GM12865 (cell line): ENCODE measurements around the gene PDZD2.
A peak's percentile ranks its signal among the peaks of the same experiment; 100 is the strongest.
"Not testable (repeated sequence)": the region's sequence is repeated elsewhere in the genome, so short reads cannot be mapped to it uniquely, and the experiment has no call there.

ENCODE experiments used
- DNase-seq: peaks from one replicate; pipeline ENCODE4 v3.0.0; 2010; ENCODE audit warnings: low read depth
- H3K4me3 ChIP-seq: 2 replicates; pipeline ENCODE4 v1.5.1; 2011; ENCODE audit warnings: mild to moderate bottlenecking, low read depth, low read length, control low read depth
- TF ChIP-seq, protein P1 (sequence below): IDR thresholded peaks from 2 replicates; pipeline ENCODE4 v1.5.1; 2011; ENCODE audit warnings: low read length, control low read depth, low read depth, inconsistent platforms; ENCODE audit not compliant: insufficient read depth; ENCODE audit errors: missing control alignments

PDZD2 gene

DNA sequence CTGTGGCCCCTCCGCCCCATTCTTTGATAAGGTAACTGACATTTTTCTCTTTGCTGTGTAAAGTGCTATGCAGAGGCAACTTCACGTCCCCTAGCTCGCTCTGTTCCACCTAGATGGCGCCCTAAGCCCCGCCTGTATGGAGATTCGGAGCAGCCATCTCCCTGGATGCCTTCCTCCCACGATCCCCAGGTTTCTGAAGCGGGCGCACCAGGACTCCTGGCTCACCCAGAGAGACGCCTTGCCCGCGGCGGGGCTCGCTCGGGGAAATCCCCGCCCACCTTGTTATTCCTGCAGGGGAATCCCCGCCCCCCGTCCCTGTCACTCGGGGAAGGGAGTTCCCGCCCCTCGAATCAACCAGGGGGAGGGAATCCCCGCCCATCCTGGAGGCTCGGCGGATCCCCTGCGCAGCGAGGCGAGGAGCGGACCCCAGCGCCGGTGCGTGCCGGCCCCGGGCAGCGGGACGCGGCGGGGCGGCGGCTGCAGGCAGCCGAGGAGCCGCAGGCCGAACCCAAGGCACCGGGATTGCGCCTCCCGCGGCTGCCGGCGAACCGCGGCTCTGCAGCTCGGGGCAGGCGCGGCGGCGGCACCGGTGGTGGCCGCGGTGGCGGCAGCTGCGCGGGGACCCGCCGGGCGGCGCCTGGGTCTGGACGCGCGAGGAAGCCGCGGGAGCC is at the start of gene PDZD2:
TSS of gene PDZD2 (plus strand) at position 384 of the 671 bp plus-strand sequence.
- TF ChIP-seq, protein P1, sequence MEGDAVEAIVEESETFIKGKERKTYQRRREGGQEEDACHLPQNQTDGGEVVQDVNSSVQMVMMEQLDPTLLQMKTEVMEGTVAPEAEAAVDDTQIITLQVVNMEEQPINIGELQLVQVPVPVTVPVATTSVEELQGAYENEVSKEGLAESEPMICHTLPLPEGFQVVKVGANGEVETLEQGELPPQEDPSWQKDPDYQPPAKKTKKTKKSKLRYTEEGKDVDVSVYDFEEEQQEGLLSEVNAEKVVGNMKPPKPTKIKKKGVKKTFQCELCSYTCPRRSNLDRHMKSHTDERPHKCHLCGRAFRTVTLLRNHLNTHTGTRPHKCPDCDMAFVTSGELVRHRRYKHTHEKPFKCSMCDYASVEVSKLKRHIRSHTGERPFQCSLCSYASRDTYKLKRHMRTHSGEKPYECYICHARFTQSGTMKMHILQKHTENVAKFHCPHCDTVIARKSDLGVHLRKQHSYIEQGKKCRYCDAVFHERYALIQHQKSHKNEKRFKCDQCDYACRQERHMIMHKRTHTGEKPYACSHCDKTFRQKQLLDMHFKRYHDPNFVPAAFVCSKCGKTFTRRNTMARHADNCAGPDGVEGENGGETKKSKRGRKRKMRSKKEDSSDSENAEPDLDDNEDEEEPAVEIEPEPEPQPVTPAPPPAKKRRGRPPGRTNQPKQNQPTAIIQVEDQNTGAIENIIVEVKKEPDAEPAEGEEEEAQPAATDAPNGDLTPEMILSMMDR, result peak; percentile 37
- DNase-seq, result peak; percentile 58

DNA sequence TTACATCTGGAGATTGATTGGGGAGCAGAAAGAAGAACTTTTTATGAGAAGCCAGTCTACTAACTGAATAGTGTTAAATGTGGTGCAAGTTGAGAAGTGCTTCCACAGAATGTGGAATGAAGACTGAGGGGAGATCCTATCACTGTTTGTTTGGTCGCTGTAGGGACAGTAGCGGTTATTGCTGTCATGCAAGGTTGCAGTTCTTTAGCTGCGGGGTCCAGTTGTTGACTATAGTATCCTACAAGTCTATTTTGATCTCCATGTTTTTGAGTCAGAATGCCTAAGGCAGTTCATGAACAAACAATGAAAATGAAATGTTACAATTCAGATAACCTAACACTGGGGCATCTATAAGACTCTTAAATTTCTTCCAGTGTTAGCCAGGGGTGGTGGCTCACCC is 45.3 kb upstream of the PDZD2 start:
- H3K4me3 ChIP-seq, result no peak overlapping the region
- TF ChIP-seq, protein P1, result no peak
- no peak for DNase-seq

More for the DNA sequence above, at the start of gene PDZD2:
- H3K4me3 ChIP-seq, result peak within 1 kb of the TSS; percentile 76

DNA sequence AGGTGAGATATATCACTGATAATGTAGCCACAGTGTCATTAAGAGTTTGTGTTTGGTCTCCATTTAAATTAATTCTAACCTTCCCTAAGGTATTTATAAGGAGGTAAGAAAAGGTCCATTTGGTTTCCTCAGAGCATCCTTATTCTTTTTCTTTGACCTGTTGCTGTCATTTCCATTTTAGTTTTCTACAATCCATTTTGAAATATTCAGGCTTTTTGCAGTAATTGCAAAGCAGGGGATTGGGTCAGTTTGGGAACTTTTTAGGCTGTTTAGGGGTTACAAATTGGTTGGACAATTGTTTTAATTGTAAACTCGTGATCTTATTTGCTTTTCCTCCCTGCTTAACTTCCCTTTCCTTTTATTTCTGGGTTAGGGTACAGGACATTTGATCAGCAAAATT is 42.6 kb upstream of the PDZD2 start:
- TF ChIP-seq, protein P1, result no peak
- H3K4me3 ChIP-seq, result no peak overlapping the region
- DNase-seq, result no peak

DNA sequence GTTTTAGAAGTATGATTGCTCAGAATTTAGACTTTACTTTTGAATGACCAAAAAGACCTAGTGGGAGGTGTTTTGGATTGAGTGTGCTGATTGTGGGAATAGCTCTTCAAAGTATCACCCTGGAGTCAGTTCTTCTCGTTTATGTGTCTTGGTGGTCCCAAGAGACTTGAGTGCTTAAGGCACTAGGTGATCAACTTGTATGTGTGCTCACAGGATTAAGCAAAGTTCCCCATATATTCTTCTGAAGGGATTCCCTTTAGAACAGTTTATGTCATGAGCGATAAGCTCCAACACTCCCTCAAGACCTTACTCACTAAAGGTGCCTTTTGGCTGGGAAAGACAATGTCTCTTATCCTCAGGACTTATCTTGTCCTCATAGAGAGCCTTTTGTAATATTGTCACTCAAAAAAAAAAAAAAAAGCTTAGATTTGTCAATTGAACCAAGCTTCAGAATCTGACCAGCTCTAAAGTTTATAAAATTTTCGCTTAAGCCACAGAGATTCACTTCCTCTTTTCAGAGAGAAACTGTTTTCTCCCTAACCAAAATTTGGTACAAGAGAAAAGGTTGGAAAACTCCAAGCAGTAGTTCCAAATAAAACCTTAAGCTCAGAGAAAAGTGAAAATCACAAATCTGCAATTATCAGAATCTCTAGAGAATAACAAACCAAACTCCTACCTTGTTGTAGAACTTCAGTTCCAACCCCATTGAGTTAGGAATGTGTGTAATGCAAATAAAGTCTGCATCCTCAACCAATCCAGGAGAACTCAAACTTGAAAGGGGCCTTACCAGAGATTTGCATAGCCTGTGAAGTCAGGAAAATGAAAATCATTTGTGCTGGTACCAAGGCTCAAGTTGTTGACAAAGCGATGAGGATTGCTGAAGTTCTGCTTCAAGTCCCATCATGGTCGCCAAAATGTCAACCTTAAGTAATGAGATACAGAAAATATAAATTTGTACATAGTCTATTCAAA is 40.0 kb upstream of the PDZD2 start:
- TF ChIP-seq, protein P1, result no peak
- no peak for DNase-seq
- no peak overlapping the region for H3K4me3 ChIP-seq

DNA sequence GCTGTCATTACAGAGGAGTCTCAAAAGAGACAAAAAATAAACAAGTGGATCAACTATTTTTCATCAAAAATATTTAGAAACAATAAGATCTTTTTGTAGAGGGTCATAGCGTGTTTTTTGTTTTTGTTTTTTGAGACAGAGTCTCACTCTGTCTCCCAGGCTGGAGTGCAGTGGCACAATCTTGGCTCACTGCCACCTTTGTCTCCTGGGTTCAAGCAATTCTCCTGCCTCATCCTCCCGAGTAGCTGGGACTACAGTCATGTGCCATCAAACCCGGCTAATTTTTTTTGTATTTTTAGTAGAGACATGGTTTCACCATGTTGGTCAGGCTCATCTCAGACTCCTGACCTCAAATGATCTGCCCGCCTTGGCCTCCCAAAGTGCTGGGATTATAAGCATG is 36.6 kb upstream of the PDZD2 start:
- H3K4me3 ChIP-seq, DNase-seq: not testable (repeated sequence)

DNA sequence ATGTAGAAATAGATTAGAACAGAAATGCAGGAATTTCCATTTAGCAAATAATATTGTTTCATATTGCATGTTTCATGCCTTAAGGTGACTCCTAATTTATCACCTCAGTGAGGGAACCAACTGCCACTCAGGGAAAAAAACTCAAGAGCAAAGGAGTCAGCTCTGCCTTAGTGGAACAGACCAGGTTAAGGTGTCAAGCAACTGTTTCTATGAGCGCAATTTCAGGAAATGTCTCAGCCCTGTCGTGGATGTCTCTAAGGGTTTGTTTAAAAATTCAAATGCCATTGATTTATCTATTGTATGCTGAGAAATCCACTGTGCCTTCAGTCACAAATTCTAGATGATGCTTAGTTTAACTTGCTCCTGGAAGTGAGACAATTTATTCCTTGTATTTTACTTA is 34.7 kb upstream of the PDZD2 start:
- DNase-seq, result no peak
- no peak overlapping the region for H3K4me3 ChIP-seq
- TF ChIP-seq, protein P1, result no peak

DNA sequence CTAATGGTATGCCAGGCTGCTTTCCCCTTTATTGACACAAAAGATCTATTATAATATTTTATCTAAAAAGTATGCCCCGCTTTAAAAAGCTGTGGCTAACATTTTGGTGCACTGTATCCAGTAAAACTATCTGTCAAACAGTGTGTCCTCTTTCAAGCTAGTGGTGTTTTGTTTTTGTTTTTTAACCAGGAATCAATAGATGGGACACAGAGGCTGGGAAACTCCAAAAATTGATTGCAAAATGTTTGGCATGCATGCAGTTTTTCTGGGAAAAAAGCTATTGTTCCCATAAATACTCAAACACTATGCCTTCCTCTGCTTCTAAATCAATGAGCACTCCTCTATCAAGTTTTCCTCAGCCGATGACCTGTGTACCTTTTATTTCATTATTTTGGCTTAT is 34.3 kb upstream of the PDZD2 start:
- no peak overlapping the region for H3K4me3 ChIP-seq
- DNase-seq, result no peak
- TF ChIP-seq, protein P1, result no peak
